ENCODE measurements around the gene TSHZ2.
A peak's percentile ranks its signal among the peaks of the same experiment; 100 is the strongest.

TSHZ2 gene

GRCh38 chr20:53210041-53210440 lies 237.9 kb downstream of the TSHZ2 start:
- no peak for DNase-seq (ENCODE audit: low read depth)

DNA sequence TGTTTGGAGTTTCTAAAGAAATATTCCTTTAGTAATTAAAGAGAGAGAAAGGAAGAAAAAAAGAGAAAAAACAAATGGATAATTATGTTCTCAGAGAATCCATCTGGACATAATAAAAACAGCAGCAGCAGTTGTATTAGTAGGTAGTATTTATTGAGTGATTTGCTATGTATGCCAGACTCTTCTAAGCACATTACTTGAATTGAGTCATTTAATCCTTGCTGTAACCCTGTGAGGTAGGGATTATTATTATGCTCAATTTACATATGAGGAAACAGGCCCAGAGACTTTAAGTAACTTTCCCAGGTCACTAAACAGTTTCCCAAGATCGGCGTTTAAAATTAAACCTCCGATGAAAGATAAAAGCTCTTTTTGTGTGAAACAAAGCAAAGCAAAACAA lies 238.8 kb downstream of the TSHZ2 start:
- DNase-seq (ENCODE audit: low read depth) = no peak

- DNase-seq (ENCODE audit: low read depth) = no peak
Observed at GRCh38 chr20:53212018-53212417, 239.9 kb downstream of the TSHZ2 start.

DNA sequence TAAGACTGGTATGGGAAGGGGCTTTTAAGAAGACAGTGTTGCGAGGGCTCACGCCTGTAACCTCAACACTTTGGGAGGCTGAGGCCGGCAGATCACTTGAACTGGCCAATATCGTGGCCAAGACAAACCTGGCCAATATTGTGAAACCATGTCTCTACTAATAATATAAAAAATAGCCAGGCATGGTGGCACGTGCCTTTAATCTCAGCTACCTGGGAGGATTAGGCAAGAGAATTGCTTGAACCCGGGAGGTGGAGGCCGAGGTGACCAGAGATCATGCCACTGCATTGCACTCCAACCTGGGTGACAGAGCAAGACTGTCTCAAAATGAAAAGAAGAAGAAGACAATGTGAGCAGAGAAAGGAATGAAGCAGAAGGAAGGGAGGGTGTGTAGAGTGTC lies 242.2 kb downstream of the TSHZ2 start:
- DNase-seq (ENCODE audit: low read depth) = no peak

DNA sequence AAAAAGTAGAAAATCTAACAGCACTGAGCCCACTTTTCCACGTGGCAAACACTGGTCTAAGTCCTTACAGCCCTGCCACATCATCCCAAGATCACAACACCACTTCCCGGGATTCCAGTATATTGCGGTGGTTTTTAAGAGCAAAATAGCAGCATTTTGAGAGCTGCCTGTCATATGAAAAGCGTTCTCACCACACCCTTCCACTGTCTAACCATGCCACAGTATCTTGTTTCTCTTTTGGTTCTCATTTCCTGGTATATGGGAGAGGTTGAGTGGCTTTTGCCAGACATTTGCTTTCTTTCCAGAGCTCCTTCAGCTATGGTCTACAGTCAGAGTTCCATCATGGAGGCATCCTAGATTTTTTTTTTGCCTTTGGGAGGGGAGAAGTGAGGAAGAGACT lies 243.0 kb downstream of the TSHZ2 start:
- no peak for DNase-seq (ENCODE audit: low read depth)

DNA sequence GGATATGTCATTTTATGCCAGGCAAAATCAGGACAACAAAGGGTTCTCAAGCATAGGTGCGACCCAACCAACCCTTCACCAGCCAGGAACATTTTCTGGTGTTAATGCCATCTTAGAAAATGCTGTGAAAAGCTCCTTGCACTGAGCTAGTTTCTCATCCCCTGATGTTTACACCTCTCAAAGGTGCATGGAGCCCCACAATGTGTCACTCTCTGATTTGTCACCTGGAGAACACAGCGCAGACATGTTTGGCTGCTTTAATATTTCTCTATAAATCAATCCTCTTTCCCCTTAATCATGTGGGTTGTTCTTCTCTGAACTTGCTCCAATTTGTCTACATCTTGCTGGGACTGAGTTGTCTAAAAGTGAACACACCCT lies 244.3 kb downstream of the TSHZ2 start:
- no peak for DNase-seq (ENCODE audit: low read depth)

DNA sequence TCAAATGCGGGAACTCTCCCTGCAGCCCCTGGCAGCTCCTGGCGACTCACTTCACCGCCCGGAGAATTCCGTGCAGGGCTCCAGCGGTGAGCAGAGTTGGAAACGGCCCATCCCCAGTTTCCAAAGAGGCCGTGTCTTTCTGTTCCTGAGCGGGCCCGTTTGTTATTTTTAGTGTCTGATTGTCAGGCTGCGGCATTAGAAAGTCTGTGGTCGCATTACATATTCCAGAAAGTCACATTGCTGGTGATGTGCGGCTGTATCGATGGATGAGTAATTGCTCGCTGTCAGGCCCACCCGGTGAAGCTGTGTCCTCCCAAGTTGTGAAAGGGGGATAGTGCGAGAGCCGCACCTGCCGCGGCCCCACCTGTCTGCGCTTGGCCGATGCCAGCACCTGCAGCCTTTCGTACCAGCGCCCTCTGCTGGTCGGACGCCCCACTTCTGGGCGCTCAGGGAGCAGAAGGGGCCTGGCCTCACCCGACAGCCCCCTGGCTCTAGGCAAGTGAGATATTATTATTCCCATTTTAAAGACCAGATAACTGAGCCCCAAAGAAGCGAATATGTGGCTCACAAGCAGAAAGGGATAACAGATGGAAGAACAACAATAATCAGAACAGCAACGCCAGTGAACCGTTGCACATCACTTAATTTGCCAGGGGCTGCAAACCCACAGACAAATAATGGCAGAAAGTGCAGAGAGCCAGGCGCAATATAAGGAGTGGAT lies 244.9 kb downstream of the TSHZ2 start:
- DNase-seq (ENCODE audit: low read depth) = peak; percentile 69

GRCh38 chr20:53220482-53221307 lies 248.5 kb downstream of the TSHZ2 start:
- DNase-seq (ENCODE audit: low read depth) = no peak

GRCh38 chr20:53221731-53222130 lies 249.6 kb downstream of the TSHZ2 start:
- no peak for DNase-seq (ENCODE audit: low read depth)

DNA sequence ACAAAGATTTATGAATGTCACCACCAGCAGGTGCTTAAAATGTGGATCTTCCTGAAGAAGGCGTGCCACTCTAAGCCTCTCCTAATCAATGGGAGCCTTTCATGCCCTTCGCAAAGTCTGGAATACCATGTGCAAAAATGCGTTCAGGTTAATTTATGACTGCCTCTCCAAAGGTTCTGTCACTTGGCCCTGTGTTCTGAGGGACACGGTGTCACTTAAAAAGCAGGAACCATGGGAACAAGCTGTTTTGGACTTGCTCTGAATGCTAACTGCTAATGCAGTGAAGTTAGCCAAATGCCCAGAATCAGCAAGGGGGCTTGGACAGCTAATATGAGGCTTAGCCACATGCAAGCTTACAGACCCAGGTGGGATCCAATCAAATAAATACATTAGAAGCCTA lies 250.3 kb downstream of the TSHZ2 start:
- no peak for DNase-seq (ENCODE audit: low read depth)

DNA sequence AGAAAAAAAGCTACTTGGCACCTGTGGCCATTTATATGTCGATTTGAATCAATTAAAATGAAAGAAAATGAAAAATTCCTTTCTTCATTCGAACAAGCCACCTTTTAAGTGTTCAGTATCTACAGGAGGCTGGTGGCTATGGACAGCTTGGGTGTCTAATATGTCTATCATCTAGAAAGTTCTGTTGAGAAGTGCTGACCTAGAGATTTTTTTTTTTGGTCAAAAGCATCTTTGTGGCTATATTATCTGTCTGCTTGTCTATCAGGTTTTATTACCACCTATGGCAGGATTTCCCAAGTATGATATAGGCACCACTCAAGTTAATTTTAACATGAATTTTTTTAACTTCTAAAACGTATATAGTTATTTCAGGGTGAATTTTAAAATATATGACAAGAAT lies 250.8 kb downstream of the TSHZ2 start:
- no peak for DNase-seq (ENCODE audit: low read depth)

DNA sequence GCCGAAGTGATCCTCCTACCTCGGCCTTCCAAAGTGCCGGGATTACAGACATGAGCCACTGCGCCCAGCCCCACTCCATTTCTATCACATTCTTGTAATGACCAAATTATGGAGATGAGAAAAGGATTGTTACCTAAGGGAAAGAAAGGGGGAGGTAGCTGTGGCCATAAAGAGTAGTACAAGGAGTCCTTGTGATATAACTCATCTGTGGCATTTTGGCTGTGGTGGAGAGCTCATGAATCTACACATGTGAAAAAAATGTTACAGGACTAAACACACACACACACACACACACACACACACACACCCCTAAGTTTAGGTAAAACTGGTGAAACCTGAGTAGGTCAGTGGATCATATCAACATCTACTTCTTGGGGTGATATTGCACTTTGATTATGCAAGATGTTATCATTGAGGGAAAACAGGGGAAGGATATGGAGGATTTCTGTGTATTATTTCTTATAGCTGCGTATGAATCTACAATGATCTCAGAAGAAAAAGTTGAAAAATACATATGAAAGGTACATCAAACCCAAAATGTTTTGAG lies 251.5 kb downstream of the TSHZ2 start:
- no peak for DNase-seq (ENCODE audit: low read depth)

DNA sequence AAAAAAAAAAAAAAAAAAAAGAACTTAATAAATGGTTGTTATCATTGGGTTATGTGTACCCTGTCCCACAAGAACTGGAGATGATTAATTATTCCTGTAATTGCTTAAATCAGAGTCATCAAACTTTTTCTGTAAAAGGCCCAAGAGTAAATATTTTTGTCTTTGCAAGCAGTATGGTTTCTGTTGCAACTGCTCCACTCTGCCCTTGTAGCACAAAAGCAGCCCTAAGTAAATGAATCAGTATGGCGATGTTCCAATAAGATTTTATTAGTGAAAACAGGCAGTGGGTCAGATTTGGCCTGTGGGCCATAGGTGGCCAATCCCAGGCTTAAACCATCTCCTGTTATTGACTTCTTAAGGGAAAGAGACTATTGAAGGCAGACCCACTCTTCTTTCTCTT lies 252.7 kb downstream of the TSHZ2 start:
- no peak for DNase-seq (ENCODE audit: low read depth)

DNA sequence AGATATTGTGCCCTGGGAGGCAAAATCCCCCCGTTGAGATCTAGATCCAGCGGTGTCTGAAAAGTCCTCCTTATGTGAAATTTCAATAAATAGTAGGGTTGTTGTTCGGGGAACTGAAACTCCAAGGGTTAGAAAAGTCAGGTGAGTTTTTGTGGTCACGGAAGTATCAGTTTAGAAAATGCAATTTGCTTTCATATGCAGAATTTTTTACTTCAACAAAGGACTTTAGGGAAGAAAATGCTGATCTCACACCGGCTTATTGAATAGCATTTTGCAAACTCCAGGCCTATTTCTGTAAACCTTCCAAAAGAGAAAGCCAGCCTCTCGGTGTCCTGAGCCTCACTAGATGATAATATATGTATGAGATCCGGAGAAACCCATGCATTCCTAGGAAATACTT lies 254.7 kb downstream of the TSHZ2 start:
- no peak for DNase-seq (ENCODE audit: low read depth)

GRCh38 chr20:53227523-53227922 lies 255.4 kb downstream of the TSHZ2 start:
- DNase-seq (ENCODE audit: low read depth) = no peak

- no peak for DNase-seq (ENCODE audit: low read depth)
Observed at GRCh38 chr20:53231061-53231460, 258.9 kb downstream of the TSHZ2 start.

- no peak for DNase-seq (ENCODE audit: low read depth)
Observed at GRCh38 chr20:53237461-53237860, 265.3 kb downstream of the TSHZ2 start.

DNA sequence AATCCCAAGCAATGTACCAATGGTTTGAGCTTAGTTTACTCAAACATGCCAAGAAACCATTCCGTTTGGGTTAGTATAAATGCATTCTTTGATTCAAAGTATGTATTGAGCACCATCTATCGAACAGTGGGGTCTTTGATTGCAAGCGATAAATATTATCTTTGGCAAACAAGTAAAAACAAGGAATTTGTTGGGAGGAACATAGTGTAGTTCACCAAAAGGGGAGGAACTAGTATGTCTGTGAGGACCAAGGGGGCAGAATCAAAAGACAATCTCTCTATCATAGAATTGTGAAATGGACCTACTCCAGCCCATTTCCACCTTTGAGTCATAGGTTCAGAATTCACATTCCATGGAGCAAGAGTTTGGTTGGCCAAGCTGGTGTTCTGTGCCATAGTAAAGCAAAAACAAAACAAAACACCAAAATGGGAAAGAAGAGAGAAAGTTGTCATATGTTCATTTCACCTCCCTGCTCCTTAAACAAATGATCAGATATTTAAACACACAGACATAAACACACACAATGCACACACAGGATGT lies 266.0 kb downstream of the TSHZ2 start:
- no peak for DNase-seq (ENCODE audit: low read depth)

- DNase-seq (ENCODE audit: low read depth) = no peak
Observed at GRCh38 chr20:53243152-53243551, 271.0 kb downstream of the TSHZ2 start.

DNA sequence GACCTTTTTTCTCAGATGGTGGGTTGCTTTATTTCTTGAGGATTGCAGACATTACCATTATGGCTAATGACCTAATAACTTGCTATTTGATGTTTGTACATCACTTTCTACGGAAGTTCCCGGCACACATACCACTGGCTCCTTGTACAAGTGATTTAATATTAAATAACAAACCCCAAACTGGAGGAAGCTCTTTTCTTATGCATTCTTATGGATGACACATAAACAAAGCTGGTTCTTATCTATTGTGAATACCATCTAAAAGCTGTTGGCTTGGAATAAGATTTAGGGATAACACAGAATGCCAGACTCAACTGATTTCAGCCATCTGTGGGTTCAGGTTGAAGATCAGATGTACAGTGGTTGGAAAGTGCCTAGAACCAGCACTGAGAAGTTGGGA lies 272.6 kb downstream of the TSHZ2 start:
- DNase-seq (ENCODE audit: low read depth) = no peak

DNA sequence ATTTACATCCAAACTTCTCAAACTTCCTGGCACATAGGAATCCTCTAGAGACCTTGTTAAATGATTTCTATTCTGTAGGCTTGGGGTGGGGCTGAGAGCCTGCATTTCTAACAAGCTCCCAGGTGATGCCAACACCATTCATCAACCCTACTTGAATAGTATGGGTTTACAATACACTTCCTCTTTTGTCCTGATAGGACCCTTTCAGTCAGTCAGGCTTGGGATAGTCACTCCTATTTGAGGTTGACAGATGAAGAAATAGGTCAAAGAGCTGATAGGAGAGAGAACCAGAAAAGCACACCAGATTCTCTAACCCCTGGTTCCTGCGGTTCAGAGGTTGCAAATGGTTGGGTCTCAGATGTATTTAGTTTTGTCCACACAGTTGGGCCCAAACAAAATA lies 273.4 kb downstream of the TSHZ2 start:
- no peak for DNase-seq (ENCODE audit: low read depth)

DNA sequence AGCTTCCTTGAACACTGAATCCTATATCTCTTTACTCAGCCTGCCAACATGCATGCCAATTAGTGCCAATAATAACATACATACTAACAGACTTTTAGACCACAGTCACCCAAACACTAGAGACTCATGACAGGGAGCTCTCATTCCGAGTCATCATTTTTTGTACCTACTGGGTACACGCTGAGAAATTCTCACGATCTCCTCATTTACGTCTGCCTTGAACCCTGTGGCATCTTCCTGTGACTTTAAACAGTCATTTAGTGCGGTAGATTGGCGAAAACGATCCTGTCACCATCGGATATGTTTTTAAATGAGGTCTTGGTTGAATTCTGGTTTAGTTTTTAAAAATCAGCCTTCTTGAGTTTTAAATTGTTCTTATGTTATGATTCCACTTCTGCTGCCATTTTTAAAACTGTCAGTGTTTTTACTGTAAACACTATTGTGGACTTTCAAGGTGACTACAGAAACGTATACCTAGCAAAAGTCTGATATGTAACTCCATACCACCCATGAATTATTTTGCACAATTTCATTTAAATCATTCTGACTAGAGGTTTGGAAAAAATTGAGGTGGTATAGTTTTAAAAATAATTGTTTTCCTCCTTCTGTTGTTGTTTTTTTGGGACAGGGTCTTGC lies 275.4 kb downstream of the TSHZ2 start:
- DNase-seq (ENCODE audit: low read depth) = no peak

- no peak for DNase-seq (ENCODE audit: low read depth)
Observed at GRCh38 chr20:53250456-53250855, 278.3 kb downstream of the TSHZ2 start.
